Prostate gland (tissue), 2 donors: Measurements from ENCODE around the gene SH3GL3.

ENCODE experiments used
- CTCF ChIP-seq, 4 experiments: fragments of 200-600 bp in 2 of 4; fragments of 450-650 bp in 2 of 4; sonication (generic) in 2 of 4; IDR thresholded peaks; 1 replicate in 3 of 4; 2 replicates in 1 of 4; pipeline ENCODE4 v1.5.1; 2016 to 2019; ENCODE audit warnings: antibody characterized with exemption in 4 of 4, mild to moderate bottlenecking in 2 of 4, moderate library complexity in 2 of 4
- POLR2A ChIP-seq: fragments of 450-650 bp; IDR thresholded peaks from one replicate; pipeline ENCODE4 v1.6.1; 2016; ENCODE audit warnings: antibody characterized with exemption, mild to moderate bottlenecking
- POLR2AphosphoS5 ChIP-seq: sonication (generic); formaldehyde crosslinking; IDR thresholded peaks from one replicate; pipeline ENCODE4 v1.6.1; 2017; ENCODE audit warnings: antibody characterized with exemption

- TF ChIP-seq POLR2A: no peak
- no peak for TF ChIP-seq CTCF (IDR thresholded peaks at IDR 0.05)
- TF ChIP-seq POLR2AphosphoS5: no peak
Measured at GRCh38 chr15:83554558-83554957, 107.4 kb downstream of the SH3GL3 start.
